GM12878 (cell line): Measurements from ENCODE around the gene FILIP1L. TPM values are rescaled to one million over a fixed set of nuclear protein-coding genes. Genes with fewer than 3 reads are reported as not detected.

Experiments
- ATAC-seq: fragments of 200-7000 bp; cut with Tn5 transposase; 3 replicates; pipeline ENCODE4 v1.9.1; 2020; ENCODE audit warnings: mild to moderate bottlenecking, moderate library complexity
- BruUV-seq: library from RNA; stranded (reverse); fragments of 400-500 nt; replicated peaks from 2 replicates; lab custom pipeline; 2021; lab: Mats Ljungman, UMichigan
- CTCF ChIA-PET: fragments of 300-600 bp; sonication (Branson Sonifier 250); formaldehyde crosslinking; extraction: SDS; loops from one replicate; lab custom pipeline; 2021; ENCODE audit warnings: inconsistent platforms; lab: Yijun Ruan, JAX
- POLR2A ChIA-PET: fragments of 350-600 bp; formaldehyde crosslinking; extraction: SDS; loops from one replicate; lab custom pipeline; 2021; ENCODE audit warnings: inconsistent platforms; lab: Charles Lee
- RAD21 ChIA-PET: fragments of 300-600 bp; sonication (Branson Sonifier 250); formaldehyde crosslinking; loops from one replicate; lab custom pipeline; 2023; ENCODE audit warnings: antibody characterized with exemption; ENCODE audit not compliant: unreplicated experiment; lab: Charles Lee
- SMC1A ChIA-PET: fragments of 300-600 bp; sonication (Branson Sonifier 250); formaldehyde crosslinking; loops from one replicate; lab custom pipeline; 2023; ENCODE audit not compliant: unreplicated experiment, uncharacterized antibody; lab: Charles Lee
- DNase-seq: peaks from one replicate; pipeline ENCODE4 v3.0.0-alpha.2; 2011; ENCODE audit warnings: low read depth, low spot score
- FAIRE-seq: peaks from 3 replicates; lab custom pipeline; 2011; peaks lifted over from hg19 to GRCh38; lab: Jason Lieb, UNC
- H2AFZ ChIP-seq: 2 replicates; pipeline ENCODE4 v1.6.0; 2011; ENCODE audit warnings: low read depth, low read length, control low read depth; ENCODE audit not compliant: control insufficient read depth
- H3K27ac ChIP-seq: 2 replicates; pipeline ENCODE4 v1.5.1; 2011; ENCODE audit warnings: control low read depth; ENCODE audit not compliant: control insufficient read depth, insufficient read depth
- H3K27me3 ChIP-seq, 2 experiments: replicated peaks in 1 of 2; 2 replicates each; pipeline versions ENCODE4 v1.6.0 to v1.6.1; 2011; ENCODE audit warnings: low read length in 1 of 2; ENCODE audit not compliant: control insufficient read depth in 2 of 2, insufficient read depth in 2 of 2
- H3K36me3 ChIP-seq, 2 experiments: 2 replicates each; pipeline ENCODE4 v1.5.1; 2011; ENCODE audit warnings: low read length in 1 of 2; ENCODE audit not compliant: control insufficient read depth in 2 of 2, insufficient read depth in 2 of 2
- H3K4me1 ChIP-seq: 2 replicates; pipeline ENCODE4 v1.6.1; 2011; ENCODE audit warnings: mild to moderate bottlenecking, low read length, moderate library complexity, mixed read lengths; ENCODE audit not compliant: control insufficient read depth, insufficient read depth
- H3K4me2 ChIP-seq: 2 replicates; pipeline ENCODE4 v1.6.0; 2011; ENCODE audit warnings: control low read depth; ENCODE audit not compliant: control insufficient read depth, insufficient read depth
- H3K4me3 ChIP-seq: fragments of 200-600 bp; sonication (generic); 2 replicates; pipeline ENCODE4 v1.5.1; 2016
- H3K79me2 ChIP-seq: 2 replicates; pipeline ENCODE4 v1.6.0; 2011; ENCODE audit warnings: low read length; ENCODE audit not compliant: control insufficient read depth, insufficient read depth
- H3K9ac ChIP-seq: 2 replicates; pipeline ENCODE4 v1.8.0; 2011; ENCODE audit warnings: low read length, control low read depth, mixed read lengths; ENCODE audit not compliant: control insufficient read depth, insufficient read depth
- H3K9me3 ChIP-seq: replicated peaks from 3 replicates; pipeline ENCODE4 v1.5.1; 2011; ENCODE audit warnings: mild to moderate bottlenecking, low read length; ENCODE audit not compliant: control insufficient read depth, insufficient read depth
- H4K20me1 ChIP-seq: 2 replicates; pipeline ENCODE4 v1.6.0; 2011; ENCODE audit not compliant: control insufficient read depth, insufficient read depth
- BHLHE40 ChIP-seq, 2 experiments: fragments of 450-650 bp in 1 of 2; IDR thresholded peaks; 2 replicates each; pipeline ENCODE4 v1.6.1; 2011 to 2017; ENCODE audit warnings: low read depth in 2 of 2, borderline replicate concordance in 1 of 2, improper control_type of control experiment in 1 of 2, low read length in 1 of 2, mild to moderate bottlenecking in 1 of 2
- ETV6 ChIP-seq, 2 experiments: fragments of 450-650 bp in 1 of 2; IDR thresholded peaks in 1 of 2; conservative IDR thresholded peaks in 1 of 2; 2 replicates each; pipeline ENCODE4 v1.6.1; 2014; ENCODE audit warnings: antibody characterized with exemption in 1 of 2, borderline replicate concordance in 1 of 2, low read depth in 1 of 2, mild to moderate bottlenecking in 1 of 2, moderate library complexity in 1 of 2
- HDGF ChIP-seq: fragments of 450-650 bp; IDR thresholded peaks from 2 replicates; pipeline ENCODE4 v1.6.1; 2016; ENCODE audit warnings: antibody characterized with exemption
- KLF5 ChIP-seq: fragments of 450-650 bp; IDR thresholded peaks from 2 replicates; pipeline ENCODE4 v1.6.1; 2014; ENCODE audit warnings: mild to moderate bottlenecking; ENCODE audit not compliant: partially characterized antibody
- MEF2B ChIP-seq: fragments of 450-650 bp; IDR thresholded peaks from 2 replicates; pipeline ENCODE4 v1.6.1; 2018; ENCODE audit warnings: mild to moderate bottlenecking, moderate library complexity; ENCODE audit not compliant: partially characterized antibody, poor library complexity, severe bottlenecking
- PAX8 ChIP-seq: fragments of 450-650 bp; IDR thresholded peaks from 2 replicates; pipeline ENCODE4 v1.6.1; 2017; ENCODE audit warnings: mild to moderate bottlenecking, moderate library complexity
- RAD21 ChIP-seq: IDR thresholded peaks from 2 replicates; pipeline ENCODE4 v1.6.1; 2011; ENCODE audit warnings: mild to moderate bottlenecking, low read depth, low read length, moderate library complexity; ENCODE audit not compliant: insufficient read depth
- SMAD1 ChIP-seq: fragments of 450-650 bp; IDR thresholded peaks from 2 replicates; pipeline ENCODE4 v1.6.1; 2018; ENCODE audit warnings: mild to moderate bottlenecking, low read depth; ENCODE audit not compliant: partially characterized antibody
- SMC3 ChIP-seq: IDR thresholded peaks from 2 replicates; pipeline ENCODE4 v1.6.1; 2011; ENCODE audit warnings: low read length, improper control_type of control experiment, borderline replicate concordance
- TAF1 ChIP-seq: IDR thresholded peaks from 2 replicates; pipeline ENCODE4 v1.6.1; 2011; ENCODE audit warnings: mild to moderate bottlenecking, low read depth, low read length, borderline replicate concordance
- TBL1XR1 ChIP-seq: IDR thresholded peaks from 2 replicates; pipeline ENCODE4 v1.6.1; 2012; ENCODE audit warnings: low read depth, low read length, improper control_type of control experiment
- ZBED1 ChIP-seq: IDR thresholded peaks from 2 replicates; pipeline ENCODE4 v1.6.1; 2016; ENCODE audit warnings: borderline replicate concordance
- WGBS: methylation state at CpG from one replicate; pipeline ENCODE4 v1.1.6; 2016; ENCODE audit warnings: low lambda C conversion rate; ENCODE audit not compliant: insufficient replicate concordance, insufficient coverage; ENCODE audit errors: missing lambda C conversion rate; 5-methylcytosine and 5-hydroxymethylcytosine counted together
- in situ Hi-C: fragments of 300-500 bp; cut with MboI; formaldehyde crosslinking; loops from 9 replicates; pipeline ENCODE4 v1.14.3; 2018; ENCODE audit warnings: mixed read lengths
- intact Hi-C: fragments of 100-400 bp; cut with micrococcal nuclease; formaldehyde crosslinking; loops from one replicate; pipeline ENCODE4 v1.14.2; 2022; ENCODE audit not compliant: unreplicated experiment
- polyA plus RNA-seq, 11 experiments: library from polyadenylated mRNA; depleted of rRNA in 4 of 11; unstranded in 6 of 11; stranded (reverse) in 5 of 11; fragments of >200 nt; fragmentation: Nextera tagmentation in 4 of 11; fragmentation: Illumina TruSeq in 1 of 11; extraction: Ambion mirVana in 4 of 11; extraction: Trizol in 1 of 11; gene quantifications; 1 replicate in 1 of 11; 2 replicates in 10 of 11; pipeline versions ENCODE4 v1.2.1 to v1.2.3, GENCODE V29; 2011 to 2016; ENCODE audit warnings: inconsistent platforms in 2 of 11, missing spikeins in 2 of 11, low read depth in 1 of 11
- total RNA-seq, 4 experiments: library from RNA; depleted of rRNA in 3 of 4; stranded (reverse); fragments of >200 nt in 3 of 4; fragmentation: Illumina TruSeq in 1 of 4; extraction: Trizol in 1 of 4; gene quantifications; 2 replicates each; pipeline versions ENCODE4 v1.2.1 to v1.2.3, GENCODE V29; 2013 to 2021
- TF ChIP-seq, protein P1 (sequence below): fragments of 150-350 bp; IDR thresholded peaks from 2 replicates; pipeline ENCODE4 v1.6.1; 2016; ENCODE audit warnings: low read depth, low read length
- TF ChIP-seq, protein P2 (sequence below): IDR thresholded peaks from 2 replicates; pipeline ENCODE4 v1.6.1; 2012; ENCODE audit warnings: low read depth, low read length, improper control_type of control experiment
- TF ChIP-seq, protein P3 (sequence below): IDR thresholded peaks from 2 replicates; pipeline ENCODE4 v1.6.1; 2011; ENCODE audit warnings: mild to moderate bottlenecking, low read depth, low read length, moderate library complexity; ENCODE audit not compliant: insufficient replicate concordance

FILIP1L gene
- total and polyA plus RNA-seq, 10 of the 15 experiments (the other 5 are each of a cell fraction or from before 2014, with no cell fraction given), result 0.24 to 6.1 (median 3.5) TPM

DNA sequence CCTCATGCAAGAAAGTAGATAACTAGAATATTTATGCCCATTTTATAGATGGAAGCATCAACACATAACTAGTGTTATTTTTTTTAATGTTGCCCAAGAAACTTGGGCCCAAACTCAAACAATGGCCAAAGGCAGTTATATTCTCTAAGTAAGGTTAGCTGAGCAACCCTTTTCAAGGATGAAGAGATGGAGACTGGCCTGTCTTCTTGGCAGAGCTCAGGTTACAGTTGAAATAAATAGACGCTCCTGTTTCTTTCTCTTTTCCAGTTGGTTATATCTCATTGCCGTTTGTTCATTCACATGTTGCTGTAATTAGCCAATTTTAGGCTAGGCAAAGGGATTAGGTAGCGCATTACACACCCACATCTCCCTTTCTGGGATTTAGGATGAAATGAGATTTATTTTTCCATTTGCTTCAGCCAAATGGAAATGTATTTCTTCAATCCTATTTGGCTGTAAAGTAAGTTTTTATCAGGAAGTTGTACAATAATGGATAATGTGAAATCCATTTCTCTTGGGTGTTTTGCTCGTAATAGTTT, 203.5 kb downstream of the FILIP1L start:
- no TSS peak for BruUV-seq
- no peaks in the 10 kb centered on the region for H4K20me1 ChIP-seq
- no peaks in the 10 kb centered on the region for H3K4me1 ChIP-seq
- no peak overlapping the region for H2AFZ ChIP-seq
- POLR2A ChIA-PET, result no interaction called here
- H3K36me3 ChIP-seq, result no peaks in the 10 kb centered on the region
- no peak overlapping the region for H3K4me3 ChIP-seq
- no peak overlapping the region for H3K4me2 ChIP-seq
- no peak for TF ChIP-seq TBL1XR1
- TF ChIP-seq SMC3, result no peak
- TF ChIP-seq, protein P1, sequence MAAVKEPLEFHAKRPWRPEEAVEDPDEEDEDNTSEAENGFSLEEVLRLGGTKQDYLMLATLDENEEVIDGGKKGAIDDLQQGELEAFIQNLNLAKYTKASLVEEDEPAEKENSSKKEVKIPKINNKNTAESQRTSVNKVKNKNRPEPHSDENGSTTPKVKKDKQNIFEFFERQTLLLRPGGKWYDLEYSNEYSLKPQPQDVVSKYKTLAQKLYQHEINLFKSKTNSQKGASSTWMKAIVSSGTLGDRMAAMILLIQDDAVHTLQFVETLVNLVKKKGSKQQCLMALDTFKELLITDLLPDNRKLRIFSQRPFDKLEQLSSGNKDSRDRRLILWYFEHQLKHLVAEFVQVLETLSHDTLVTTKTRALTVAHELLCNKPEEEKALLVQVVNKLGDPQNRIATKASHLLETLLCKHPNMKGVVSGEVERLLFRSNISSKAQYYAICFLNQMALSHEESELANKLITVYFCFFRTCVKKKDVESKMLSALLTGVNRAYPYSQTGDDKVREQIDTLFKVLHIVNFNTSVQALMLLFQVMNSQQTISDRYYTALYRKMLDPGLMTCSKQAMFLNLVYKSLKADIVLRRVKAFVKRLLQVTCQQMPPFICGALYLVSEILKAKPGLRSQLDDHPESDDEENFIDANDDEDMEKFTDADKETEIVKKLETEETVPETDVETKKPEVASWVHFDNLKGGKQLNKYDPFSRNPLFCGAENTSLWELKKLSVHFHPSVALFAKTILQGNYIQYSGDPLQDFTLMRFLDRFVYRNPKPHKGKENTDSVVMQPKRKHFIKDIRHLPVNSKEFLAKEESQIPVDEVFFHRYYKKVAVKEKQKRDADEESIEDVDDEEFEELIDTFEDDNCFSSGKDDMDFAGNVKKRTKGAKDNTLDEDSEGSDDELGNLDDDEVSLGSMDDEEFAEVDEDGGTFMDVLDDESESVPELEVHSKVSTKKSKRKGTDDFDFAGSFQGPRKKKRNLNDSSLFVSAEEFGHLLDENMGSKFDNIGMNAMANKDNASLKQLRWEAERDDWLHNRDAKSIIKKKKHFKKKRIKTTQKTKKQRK, result no peak
- TF ChIP-seq, protein P2, sequence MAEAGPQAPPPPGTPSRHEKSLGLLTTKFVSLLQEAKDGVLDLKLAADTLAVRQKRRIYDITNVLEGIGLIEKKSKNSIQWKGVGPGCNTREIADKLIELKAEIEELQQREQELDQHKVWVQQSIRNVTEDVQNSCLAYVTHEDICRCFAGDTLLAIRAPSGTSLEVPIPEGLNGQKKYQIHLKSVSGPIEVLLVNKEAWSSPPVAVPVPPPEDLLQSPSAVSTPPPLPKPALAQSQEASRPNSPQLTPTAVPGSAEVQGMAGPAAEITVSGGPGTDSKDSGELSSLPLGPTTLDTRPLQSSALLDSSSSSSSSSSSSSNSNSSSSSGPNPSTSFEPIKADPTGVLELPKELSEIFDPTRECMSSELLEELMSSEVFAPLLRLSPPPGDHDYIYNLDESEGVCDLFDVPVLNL, result no peak
- TF ChIP-seq, protein P3, sequence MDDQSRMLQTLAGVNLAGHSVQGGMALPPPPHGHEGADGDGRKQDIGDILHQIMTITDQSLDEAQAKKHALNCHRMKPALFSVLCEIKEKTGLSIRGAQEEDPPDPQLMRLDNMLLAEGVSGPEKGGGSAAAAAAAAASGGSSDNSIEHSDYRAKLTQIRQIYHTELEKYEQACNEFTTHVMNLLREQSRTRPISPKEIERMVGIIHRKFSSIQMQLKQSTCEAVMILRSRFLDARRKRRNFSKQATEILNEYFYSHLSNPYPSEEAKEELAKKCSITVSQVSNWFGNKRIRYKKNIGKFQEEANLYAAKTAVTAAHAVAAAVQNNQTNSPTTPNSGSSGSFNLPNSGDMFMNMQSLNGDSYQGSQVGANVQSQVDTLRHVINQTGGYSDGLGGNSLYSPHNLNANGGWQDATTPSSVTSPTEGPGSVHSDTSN, result no peak
- no peak for TF ChIP-seq HDGF
- TF ChIP-seq MEF2B, result no peak
- no peak for TF ChIP-seq KLF5
- TF ChIP-seq PAX8, result no peak
- no peak for TF ChIP-seq RAD21
- no peak for TF ChIP-seq TAF1
- no peak for TF ChIP-seq BHLHE40 (IDR thresholded peaks at IDR 0.05; ENCODE audit: borderline replicate concordance in 1 of 2, low read depth in 2 of 2, low read length in 1 of 2)
- TF ChIP-seq ETV6 (conservative IDR thresholded peaks at IDR 0.05 in 1 of 2, IDR thresholded peaks at IDR 0.05 in 1 of 2; ENCODE audit: borderline replicate concordance in 1 of 2, low read depth in 1 of 2), result no peak
- TF ChIP-seq ZBED1, result no peak
- TF ChIP-seq SMAD1, result no peak
- RAD21 ChIA-PET, result no interaction called here
- DNase-seq, result no peak
- intact Hi-C loops, result no loop called here
- no peak for ATAC-seq
- no peaks in the 10 kb centered on the region; the same call in 1 of the 2 replicates for H3K79me2 ChIP-seq
- 98% methylated on average over 4 of the region's 4 CpGs for WGBS
- SMC1A ChIA-PET, result interaction anchor here (0.9 kb wide), 1 partner anchor 16 kb away, joined by 4 read pairs; no protein-coding TSS in a partner anchor
- FAIRE-seq, result no peak
- in situ Hi-C loops, result loop anchor here (10.0 kb wide), 1 partner anchor 56 kb away; no protein-coding TSS in a partner anchor
- H3K9ac ChIP-seq, result no peak overlapping the region
- no peaks in the 10 kb centered on the region for H3K27me3 ChIP-seq
- no peak overlapping the region for H3K27ac ChIP-seq
- CTCF ChIA-PET, result interaction anchor here (1.1 kb wide), 1 partner anchor 68 kb away, joined by 3 read pairs; no protein-coding TSS in a partner anchor
- H3K9me3 ChIP-seq, result no peaks in the 10 kb centered on the region
